GM23248 (cell line): ENCODE results near the gene HIF1AN.

Source experiments
- EZH2 ChIP-seq: fragments of 200-600 bp; sonication (generic); IDR thresholded peaks from 2 replicates; pipeline ENCODE4 v1.6.1; 2018; ENCODE audit warnings: antibody characterized with exemption, mild to moderate bottlenecking; ENCODE audit not compliant: insufficient read depth, poor library complexity, severe bottlenecking
- EZH2phosphoT487 ChIP-seq: fragments of 200-600 bp; sonication (generic); IDR thresholded peaks from 2 replicates; pipeline ENCODE4 v1.6.1; 2018; ENCODE audit warnings: antibody characterized with exemption, moderate library complexity, mild to moderate bottlenecking, low read depth; ENCODE audit not compliant: insufficient read depth

- TF ChIP-seq EZH2phosphoT487: no peak
- no peak for TF ChIP-seq EZH2
Measured at GRCh38 chr10:100575585-100576281, 40.0 kb downstream of the HIF1AN start.
